SK-N-SH (cell line): ENCODE results near the gene OR2AT4. TPM values are rescaled to one million over a fixed set of nuclear protein-coding genes. Genes with fewer than 3 reads are reported as not detected.

Experiments
- CTCF ChIA-PET: fragments of 300-600, 350-600 bp; formaldehyde crosslinking; extraction: SDS; loops from one replicate; lab custom pipeline; 2021; lab: Yijun Ruan, JAX
- POLR2A ChIA-PET: fragments of 350-600 bp; sonication (Branson Sonifier 250); formaldehyde crosslinking; extraction: SDS; loops from one replicate; lab custom pipeline; 2020; ENCODE audit warnings: antibody characterized with exemption, inconsistent platforms; lab: Yijun Ruan, JAX
- DNase-seq: peaks from one replicate; pipeline ENCODE4 v3.0.0; 2012
- H2AFZ ChIP-seq: fragments of 200-600 bp; sonication (generic); 2 replicates; pipeline ENCODE4 v1.8.1; 2016; ENCODE audit warnings: antibody characterized with exemption, mild to moderate bottlenecking, low read depth
- H3F3A ChIP-seq: fragments of 200-600 bp; sonication (generic); replicated peaks from 2 replicates; pipeline ENCODE3; 2016; ENCODE audit warnings: antibody characterized with exemption, mild to moderate bottlenecking; ENCODE audit not compliant: insufficient read depth
- H3K27ac ChIP-seq, 2 experiments: fragments of 200-500 bp in 1 of 2; fragments of 200-600 bp in 1 of 2; sonication (Bioruptor generic) in 1 of 2; sonication (generic), shearing (Covaris generic) in 1 of 2; 2 replicates each; pipeline versions ENCODE4 v1.5.1 to v1.6.1; 2014 to 2016; ENCODE audit warnings: low read depth in 2 of 2, inconsistent platforms in 1 of 2, low read length in 1 of 2, mild to moderate bottlenecking in 1 of 2, mixed read lengths in 1 of 2
- H3K27me3 ChIP-seq: fragments of 200-600 bp; sonication (generic), shearing (Covaris generic); 2 replicates; pipeline ENCODE4 v1.6.1; 2016; ENCODE audit warnings: mixed run types; ENCODE audit not compliant: insufficient read depth
- H3K36me3 ChIP-seq, 2 experiments: fragments of 200-500 bp in 1 of 2; fragments of 200-600 bp in 1 of 2; sonication (Bioruptor generic) in 1 of 2; sonication (generic) in 1 of 2; replicated peaks in 1 of 2; 2 replicates each; pipeline versions ENCODE3 to v1.5.1; 2014 to 2016; ENCODE audit warnings: low read length in 1 of 2, mild to moderate bottlenecking in 1 of 2; ENCODE audit not compliant: insufficient read depth in 2 of 2, control insufficient read depth in 1 of 2
- H3K4me1 ChIP-seq, 2 experiments: fragments of 200-500 bp in 1 of 2; fragments of 200-600 bp in 1 of 2; sonication (Bioruptor generic) in 1 of 2; sonication (generic), shearing (Covaris generic) in 1 of 2; 2 replicates each; pipeline versions ENCODE4 v1.5.1 to v1.6.1; 2014 to 2016; ENCODE audit warnings: low read depth in 1 of 2, low read length in 1 of 2, mixed run types in 1 of 2; ENCODE audit not compliant: insufficient read depth in 2 of 2, control insufficient read depth in 1 of 2
- H3K4me2 ChIP-seq: fragments of 200-600 bp; sonication (generic), shearing (Covaris generic); 2 replicates; pipeline ENCODE4 v1.6.1; 2017; ENCODE audit warnings: mixed run types
- H3K4me3 ChIP-seq, 2 experiments: fragments of 200-500 bp in 1 of 2; fragments of 200-600 bp in 1 of 2; sonication (Bioruptor generic) in 1 of 2; sonication (generic), shearing (Covaris generic) in 1 of 2; 2 replicates each; pipeline versions ENCODE4 v1.5.1 to v1.8.1; 2014 to 2016; ENCODE audit warnings: low read depth in 2 of 2, inconsistent platforms in 1 of 2, low read length in 1 of 2, mild to moderate bottlenecking in 1 of 2, mixed read lengths in 1 of 2, moderate library complexity in 1 of 2
- H3K79me2 ChIP-seq: fragments of 200-600 bp; sonication (generic); 2 replicates; pipeline ENCODE4 v1.8.1; 2017; ENCODE audit warnings: mild to moderate bottlenecking; ENCODE audit not compliant: insufficient read depth
- H3K9ac ChIP-seq: fragments of 200-600 bp; sonication (generic); 2 replicates; pipeline ENCODE4 v1.6.1; 2017; ENCODE audit warnings: mixed run types
- H3K9me2 ChIP-seq: fragments of 200-600 bp; sonication (generic); 2 replicates; pipeline ENCODE4 v1.6.1; 2017; ENCODE audit warnings: mixed run types
- H3K9me3 ChIP-seq: fragments of 200-600 bp; sonication (generic); 2 replicates; pipeline ENCODE4 v1.6.1; 2017; ENCODE audit warnings: mixed run types, mild to moderate bottlenecking, moderate library complexity
- H4K20me1 ChIP-seq: fragments of 200-600 bp; sonication (generic); 2 replicates; pipeline ENCODE4 v1.6.1; 2017; ENCODE audit warnings: mild to moderate bottlenecking, mixed run types; ENCODE audit not compliant: insufficient read depth
- CHD2 ChIP-seq: fragments of 150-350 bp; IDR thresholded peaks from 2 replicates; pipeline ENCODE4 v1.6.1; 2018; ENCODE audit warnings: low read length; ENCODE audit not compliant: partially characterized antibody
- EP300 ChIP-seq, 2 experiments: IDR thresholded peaks; 2 replicates each; pipeline versions ENCODE4 v1.4.0 to v1.6.1; 2012; ENCODE audit warnings: borderline replicate concordance in 1 of 2, low read depth in 1 of 2, low read length in 1 of 2
- EZH2phosphoT487 ChIP-seq: fragments of 200-600 bp; sonication (generic); IDR thresholded peaks from 2 replicates; pipeline ENCODE4 v1.6.1; 2017; ENCODE audit warnings: low read depth, mixed run types, mild to moderate bottlenecking, antibody characterized with exemption, moderate library complexity, borderline replicate concordance
- FOXJ3 ChIP-seq: sonication (generic); formaldehyde crosslinking; IDR thresholded peaks from 2 replicates; pipeline ENCODE4 v1.5.1; 2020; ENCODE audit warnings: mild to moderate bottlenecking, missing genetic modification reagents
- FOXM1 ChIP-seq: IDR thresholded peaks from 2 replicates; pipeline ENCODE4 v1.4.0; 2012; ENCODE audit warnings: low read depth, mild to moderate bottlenecking
- GATA2 ChIP-seq: sonication (generic); formaldehyde crosslinking; IDR thresholded peaks from 2 replicates; pipeline ENCODE4 v1.5.0; 2020; ENCODE audit warnings: mild to moderate bottlenecking, missing genetic modification reagents
- MXI1 ChIP-seq: IDR thresholded peaks from 2 replicates; pipeline ENCODE4 v1.6.1; 2012; ENCODE audit warnings: mild to moderate bottlenecking, low read depth, low read length, improper control_type of control experiment
- NFIC ChIP-seq: IDR thresholded peaks from 2 replicates; pipeline ENCODE4 v1.4.0; 2012; ENCODE audit warnings: borderline replicate concordance
- NRF1 ChIP-seq: IDR thresholded peaks from 2 replicates; pipeline ENCODE4 v1.6.1; 2012; ENCODE audit warnings: low read depth, mild to moderate bottlenecking, low read length
- POLR2AphosphoS5 ChIP-seq: IDR thresholded peaks from 2 replicates; pipeline ENCODE4 v1.6.1; 2012; ENCODE audit warnings: low read depth, low read length
- RAD21 ChIP-seq: IDR thresholded peaks from 2 replicates; pipeline ENCODE4 v1.6.1; 2012; ENCODE audit warnings: mild to moderate bottlenecking, low read length
- RXRA ChIP-seq: IDR thresholded peaks from 2 replicates; pipeline ENCODE4 v1.4.0; 2012; ENCODE audit warnings: low read depth, mild to moderate bottlenecking, borderline replicate concordance
- SIN3A ChIP-seq: IDR thresholded peaks from 2 replicates; pipeline ENCODE4 v1.6.1; 2012; ENCODE audit warnings: low read depth, mild to moderate bottlenecking, low read length, moderate library complexity, borderline replicate concordance
- TCF12 ChIP-seq: IDR thresholded peaks from 2 replicates; pipeline ENCODE4 v1.4.0; 2012
- YY1 ChIP-seq: IDR thresholded peaks from 2 replicates; pipeline ENCODE4 v1.4.0; 2012; ENCODE audit warnings: low read depth, mild to moderate bottlenecking
- WGBS: methylation state at CpG from one replicate; pipeline ENCODE4 v1.1.6; 2017; ENCODE audit warnings: low lambda C conversion rate; 5-methylcytosine and 5-hydroxymethylcytosine counted together
- polyA plus RNA-seq, 3 experiments: library from polyadenylated mRNA; depleted of rRNA; stranded (reverse); fragments of >200 nt; gene quantifications; 2 replicates each; pipeline ENCODE4 v1.2.3, GENCODE V29; 2012
- TF ChIP-seq, protein P1 (sequence below): IDR thresholded peaks from 2 replicates; pipeline ENCODE4; 2012
- TF ChIP-seq, protein P2 (sequence below): IDR thresholded peaks from 2 replicates; pipeline ENCODE4 v1.4.0; 2012; ENCODE audit warnings: low read depth, borderline replicate concordance

OR2AT4 gene
- polyA plus RNA-seq, 1 of the 3 experiments (the other 2 are of a cell fraction), result not detected

DNA sequence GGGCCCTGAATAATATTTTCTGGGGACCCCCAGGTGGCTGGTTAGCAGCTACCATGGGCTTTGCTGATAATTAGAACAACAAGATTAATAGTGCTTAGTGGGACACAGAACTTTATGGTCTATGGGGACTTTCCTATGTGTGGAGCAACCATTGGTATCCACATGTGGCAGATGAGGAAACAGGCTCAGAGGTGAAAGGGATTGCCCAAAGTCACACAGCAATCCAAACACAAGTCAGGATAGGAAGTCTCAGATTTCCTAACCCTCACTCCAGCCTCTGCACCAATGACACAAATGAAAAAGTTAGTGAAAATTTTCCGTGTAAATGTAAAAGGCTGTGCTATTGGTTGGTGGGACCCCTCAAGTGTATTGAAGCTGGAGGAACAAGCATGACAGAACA, 39.0 kb upstream of the OR2AT4 start:
- H3K36me3 ChIP-seq, result no peaks in the 10 kb centered on the region
- peaks cover 13% of the 10 kb centered on the region; the same call in 1 of the 2 replicates for H3K27me3 ChIP-seq
- no peaks in the 10 kb centered on the region; a peak in 1 of 4 replicates for H3K4me1 ChIP-seq
- no peaks in the 10 kb centered on the region for H3F3A ChIP-seq
- WGBS, result 73% methylated on average over 1 of the region's 1 CpG
- no peak overlapping the region for H2AFZ ChIP-seq
- TF ChIP-seq RAD21, result no peak
- TF ChIP-seq EP300 (IDR thresholded peaks at IDR 0.05; ENCODE audit: borderline replicate concordance in 1 of 2, low read depth in 1 of 2, low read length in 1 of 2), result no peak
- TF ChIP-seq GATA2 (CRISPR knock-in tag), result no peak
- no peak for TF ChIP-seq CHD2
- TF ChIP-seq FOXM1, result no peak
- TF ChIP-seq FOXJ3 (CRISPR knock-in tag), result no peak
- no peak for TF ChIP-seq NFIC
- no peak for TF ChIP-seq NRF1
- TF ChIP-seq POLR2AphosphoS5, result no peak
- no peak for TF ChIP-seq TCF12
- TF ChIP-seq YY1, result no peak
- no peak for TF ChIP-seq SIN3A
- no peak for TF ChIP-seq MXI1
- no peak for TF ChIP-seq RXRA
- TF ChIP-seq, protein P1, sequence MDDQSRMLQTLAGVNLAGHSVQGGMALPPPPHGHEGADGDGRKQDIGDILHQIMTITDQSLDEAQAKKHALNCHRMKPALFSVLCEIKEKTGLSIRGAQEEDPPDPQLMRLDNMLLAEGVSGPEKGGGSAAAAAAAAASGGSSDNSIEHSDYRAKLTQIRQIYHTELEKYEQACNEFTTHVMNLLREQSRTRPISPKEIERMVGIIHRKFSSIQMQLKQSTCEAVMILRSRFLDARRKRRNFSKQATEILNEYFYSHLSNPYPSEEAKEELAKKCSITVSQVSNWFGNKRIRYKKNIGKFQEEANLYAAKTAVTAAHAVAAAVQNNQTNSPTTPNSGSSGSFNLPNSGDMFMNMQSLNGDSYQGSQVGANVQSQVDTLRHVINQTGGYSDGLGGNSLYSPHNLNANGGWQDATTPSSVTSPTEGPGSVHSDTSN, result no peak
- TF ChIP-seq EZH2phosphoT487, result no peak
- TF ChIP-seq, protein P2, sequence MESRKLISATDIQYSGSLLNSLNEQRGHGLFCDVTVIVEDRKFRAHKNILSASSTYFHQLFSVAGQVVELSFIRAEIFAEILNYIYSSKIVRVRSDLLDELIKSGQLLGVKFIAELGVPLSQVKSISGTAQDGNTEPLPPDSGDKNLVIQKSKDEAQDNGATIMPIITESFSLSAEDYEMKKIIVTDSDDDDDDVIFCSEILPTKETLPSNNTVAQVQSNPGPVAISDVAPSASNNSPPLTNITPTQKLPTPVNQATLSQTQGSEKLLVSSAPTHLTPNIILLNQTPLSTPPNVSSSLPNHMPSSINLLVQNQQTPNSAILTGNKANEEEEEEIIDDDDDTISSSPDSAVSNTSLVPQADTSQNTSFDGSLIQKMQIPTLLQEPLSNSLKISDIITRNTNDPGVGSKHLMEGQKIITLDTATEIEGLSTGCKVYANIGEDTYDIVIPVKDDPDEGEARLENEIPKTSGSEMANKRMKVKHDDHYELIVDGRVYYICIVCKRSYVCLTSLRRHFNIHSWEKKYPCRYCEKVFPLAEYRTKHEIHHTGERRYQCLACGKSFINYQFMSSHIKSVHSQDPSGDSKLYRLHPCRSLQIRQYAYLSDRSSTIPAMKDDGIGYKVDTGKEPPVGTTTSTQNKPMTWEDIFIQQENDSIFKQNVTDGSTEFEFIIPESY, result no peak
- TF ChIP-seq, all 33 proteins: peak for 0
- Histone ChIP-seq H3K27ac (no peak overlapping the region), H3K9ac (no peak overlapping the region), H4K20me1 (no peaks in the 10 kb centered on the region), H3K9me3 (no peaks in the 10 kb centered on the region), H3K79me2 (no peaks in the 10 kb centered on the region), H3K4me3 (no peak overlapping the region), H3K9me2 (no peaks in the 10 kb centered on the region), H3K4me2 (no peak overlapping the region)
- ChIA-PET POLR2A (no interaction called here), CTCF (interaction anchor here (1.2 to 25.0 kb wide), 6 partner anchors 7 to 206 kb away, joined by 4 to 1115 read pairs (median 17); partner anchors contain the start of gene TPBGL)
- no peak for DNase-seq
